HL-60 (cell line): ENCODE measurements around the gene TRPC4AP.

Experiments used
- DNase-seq, 2 experiments: peaks; one replicate each; pipeline ENCODE4 v3.0.0-alpha.2; 2010 to 2020; ENCODE audit warnings: low read depth in 1 of 2, low spot score in 1 of 2
- H3K27ac ChIP-seq: fragments of 250-450 bp; sonication (Bioruptor Pico); replicated peaks from 2 replicates; pipeline ENCODE4 v1.5.1; 2020; ENCODE audit warnings: mild to moderate bottlenecking, moderate library complexity
- H3K27me3 ChIP-seq: fragments of 250-450 bp; sonication (Bioruptor Pico); 2 replicates; pipeline ENCODE4 v1.5.1; 2021; ENCODE audit warnings: mild to moderate bottlenecking, moderate library complexity; ENCODE audit not compliant: insufficient read depth, poor library complexity, severe bottlenecking
- H3K4me3 ChIP-seq: replicated peaks from 2 replicates; pipeline ENCODE4 v1.5.1; 2011; ENCODE audit warnings: mild to moderate bottlenecking, control low read depth, low read length; ENCODE audit not compliant: insufficient read depth
- GABPA ChIP-seq: IDR thresholded peaks from 2 replicates; pipeline ENCODE4 v1.6.1; 2012; ENCODE audit warnings: low read depth
- POLR2AphosphoS5 ChIP-seq: IDR thresholded peaks from 2 replicates; pipeline ENCODE4 v1.6.1; 2012; ENCODE audit warnings: low read depth
- SPI1 ChIP-seq: IDR thresholded peaks from 2 replicates; pipeline ENCODE4 v1.6.1; 2012; ENCODE audit warnings: low read depth, mild to moderate bottlenecking, borderline replicate concordance
- TF ChIP-seq, protein P1 (sequence below): IDR thresholded peaks from one replicate; pipeline ENCODE4 v1.5.1; 2011; ENCODE audit warnings: low read length, control low read depth, inconsistent platforms; ENCODE audit not compliant: insufficient read depth
- TF ChIP-seq, protein P2 (sequence below): IDR thresholded peaks from 2 replicates; pipeline ENCODE4 v1.6.1; 2012; ENCODE audit warnings: low read depth; ENCODE audit not compliant: insufficient replicate concordance

Gene TRPC4AP

DNA sequence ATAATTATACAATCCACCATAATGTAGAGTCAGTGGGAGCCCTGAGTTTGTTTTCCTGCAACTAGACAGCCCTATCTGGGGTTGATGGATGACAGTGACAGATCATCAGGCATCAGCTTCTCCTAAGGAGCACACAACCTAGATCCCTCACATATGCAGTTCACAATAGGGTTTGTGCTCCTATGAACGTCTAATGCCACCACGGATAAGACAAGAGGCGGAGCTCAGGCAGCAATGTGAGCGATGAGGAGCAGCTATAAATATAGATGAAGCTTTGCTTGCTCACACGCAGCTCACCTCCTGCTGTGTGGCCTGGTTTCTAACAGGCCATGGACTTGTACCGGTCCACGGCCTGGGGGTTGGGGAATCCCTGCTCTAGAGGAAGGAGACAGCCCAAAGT, 28.6 kb upstream of the TRPC4AP start:
- Histone ChIP-seq H3K27me3 (no peaks in the 10 kb centered on the region), H3K4me3 (no peak overlapping the region), H3K27ac (no peak overlapping the region)
- DNase-seq: no peak
- TF ChIP-seq POLR2AphosphoS5 (no peak), GABPA (no peak), SPI1 (no peak)
- TF ChIP-seq, protein P1, sequence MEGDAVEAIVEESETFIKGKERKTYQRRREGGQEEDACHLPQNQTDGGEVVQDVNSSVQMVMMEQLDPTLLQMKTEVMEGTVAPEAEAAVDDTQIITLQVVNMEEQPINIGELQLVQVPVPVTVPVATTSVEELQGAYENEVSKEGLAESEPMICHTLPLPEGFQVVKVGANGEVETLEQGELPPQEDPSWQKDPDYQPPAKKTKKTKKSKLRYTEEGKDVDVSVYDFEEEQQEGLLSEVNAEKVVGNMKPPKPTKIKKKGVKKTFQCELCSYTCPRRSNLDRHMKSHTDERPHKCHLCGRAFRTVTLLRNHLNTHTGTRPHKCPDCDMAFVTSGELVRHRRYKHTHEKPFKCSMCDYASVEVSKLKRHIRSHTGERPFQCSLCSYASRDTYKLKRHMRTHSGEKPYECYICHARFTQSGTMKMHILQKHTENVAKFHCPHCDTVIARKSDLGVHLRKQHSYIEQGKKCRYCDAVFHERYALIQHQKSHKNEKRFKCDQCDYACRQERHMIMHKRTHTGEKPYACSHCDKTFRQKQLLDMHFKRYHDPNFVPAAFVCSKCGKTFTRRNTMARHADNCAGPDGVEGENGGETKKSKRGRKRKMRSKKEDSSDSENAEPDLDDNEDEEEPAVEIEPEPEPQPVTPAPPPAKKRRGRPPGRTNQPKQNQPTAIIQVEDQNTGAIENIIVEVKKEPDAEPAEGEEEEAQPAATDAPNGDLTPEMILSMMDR: no peak
- TF ChIP-seq, protein P2, sequence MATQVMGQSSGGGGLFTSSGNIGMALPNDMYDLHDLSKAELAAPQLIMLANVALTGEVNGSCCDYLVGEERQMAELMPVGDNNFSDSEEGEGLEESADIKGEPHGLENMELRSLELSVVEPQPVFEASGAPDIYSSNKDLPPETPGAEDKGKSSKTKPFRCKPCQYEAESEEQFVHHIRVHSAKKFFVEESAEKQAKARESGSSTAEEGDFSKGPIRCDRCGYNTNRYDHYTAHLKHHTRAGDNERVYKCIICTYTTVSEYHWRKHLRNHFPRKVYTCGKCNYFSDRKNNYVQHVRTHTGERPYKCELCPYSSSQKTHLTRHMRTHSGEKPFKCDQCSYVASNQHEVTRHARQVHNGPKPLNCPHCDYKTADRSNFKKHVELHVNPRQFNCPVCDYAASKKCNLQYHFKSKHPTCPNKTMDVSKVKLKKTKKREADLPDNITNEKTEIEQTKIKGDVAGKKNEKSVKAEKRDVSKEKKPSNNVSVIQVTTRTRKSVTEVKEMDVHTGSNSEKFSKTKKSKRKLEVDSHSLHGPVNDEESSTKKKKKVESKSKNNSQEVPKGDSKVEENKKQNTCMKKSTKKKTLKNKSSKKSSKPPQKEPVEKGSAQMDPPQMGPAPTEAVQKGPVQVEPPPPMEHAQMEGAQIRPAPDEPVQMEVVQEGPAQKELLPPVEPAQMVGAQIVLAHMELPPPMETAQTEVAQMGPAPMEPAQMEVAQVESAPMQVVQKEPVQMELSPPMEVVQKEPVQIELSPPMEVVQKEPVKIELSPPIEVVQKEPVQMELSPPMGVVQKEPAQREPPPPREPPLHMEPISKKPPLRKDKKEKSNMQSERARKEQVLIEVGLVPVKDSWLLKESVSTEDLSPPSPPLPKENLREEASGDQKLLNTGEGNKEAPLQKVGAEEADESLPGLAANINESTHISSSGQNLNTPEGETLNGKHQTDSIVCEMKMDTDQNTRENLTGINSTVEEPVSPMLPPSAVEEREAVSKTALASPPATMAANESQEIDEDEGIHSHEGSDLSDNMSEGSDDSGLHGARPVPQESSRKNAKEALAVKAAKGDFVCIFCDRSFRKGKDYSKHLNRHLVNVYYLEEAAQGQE: no peak

DNA sequence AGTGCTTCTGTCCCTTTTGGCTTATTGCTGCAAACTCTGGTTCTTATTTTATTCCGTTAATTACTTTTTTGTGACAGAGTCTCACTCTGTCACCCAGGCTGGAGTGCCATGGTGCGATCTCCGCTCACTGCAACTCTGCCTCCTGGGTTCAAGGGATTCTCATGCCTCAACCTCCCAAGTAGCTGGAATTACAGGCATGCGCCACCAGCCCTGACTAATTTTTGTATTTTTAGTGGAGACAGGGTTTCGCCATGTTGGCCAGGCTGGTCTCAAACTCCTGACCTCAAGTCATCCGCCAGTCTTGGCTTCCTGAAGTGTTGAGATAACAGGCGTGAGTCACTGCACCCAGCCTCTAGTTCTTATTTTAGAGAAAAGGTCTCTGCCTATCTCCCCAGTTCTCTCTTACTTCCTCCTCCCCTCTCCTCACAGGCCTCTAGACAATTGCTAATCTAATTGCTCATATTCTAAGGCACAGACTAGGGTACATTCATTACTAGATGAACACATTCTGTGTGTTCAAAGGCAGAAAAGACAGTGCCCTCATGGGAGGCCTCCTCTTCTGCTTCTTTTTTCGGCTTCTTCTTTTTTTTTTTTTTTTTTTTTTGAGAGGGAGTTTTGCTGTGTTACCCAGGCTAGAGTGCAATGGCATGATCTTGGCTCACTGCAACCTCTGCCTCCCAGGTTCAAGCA, 27.6 kb upstream of the TRPC4AP start:
- Histone ChIP-seq H3K27ac (peak overlapping the region; percentile 60), H3K27me3 (no peaks in the 10 kb centered on the region), H3K4me3 (no peak overlapping the region)
- peak; percentile 71 to 82 for DNase-seq
- TF ChIP-seq POLR2AphosphoS5 (no peak), SPI1 (no peak), GABPA (no peak)
- TF ChIP-seq, protein P2: no peak
- TF ChIP-seq, protein P1: no peak

DNA sequence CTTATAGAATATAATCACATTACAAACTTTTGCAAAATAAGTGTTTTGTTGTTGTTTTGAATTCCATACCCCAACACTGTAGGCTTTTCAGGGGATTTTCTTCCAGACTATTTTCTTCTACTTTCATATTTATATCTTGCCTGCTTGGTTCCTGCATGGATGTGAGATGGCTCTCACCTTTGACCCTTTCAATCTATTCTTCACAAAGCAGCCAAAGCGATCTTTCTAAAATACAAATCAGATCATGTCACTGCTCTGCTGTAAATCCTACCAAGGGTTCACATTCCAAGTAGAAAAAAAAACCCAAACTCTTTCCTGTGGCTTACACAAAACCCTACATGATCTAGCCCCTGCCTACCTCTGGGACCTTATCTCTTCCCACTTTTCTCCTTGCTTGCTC, 25.0 kb upstream of the TRPC4AP start:
- Histone ChIP-seq H3K4me3 (no peak overlapping the region), H3K27ac (no peak overlapping the region), H3K27me3 (no peaks in the 10 kb centered on the region)
- no peak for DNase-seq
- no peak for TF ChIP-seq POLR2AphosphoS5
- TF ChIP-seq SPI1: no peak
- no peak for TF ChIP-seq GABPA
- TF ChIP-seq, protein P2: no peak
- TF ChIP-seq, protein P1: no peak
